CD14-positive monocyte (primary cell): ENCODE results near the gene ABHD4. TPM values are rescaled to one million over a fixed set of nuclear protein-coding genes. Genes with fewer than 3 reads are reported as not detected.
"Not testable (repeated sequence)": the region's sequence is repeated elsewhere in the genome, so short reads cannot be mapped to it uniquely, and the experiment has no call there.

ENCODE experiments used
- DNase-seq, 3 donors: peaks; one replicate each; pipeline ENCODE4 v3.0.0-alpha.2; 2011 to 2022
- H2AFZ ChIP-seq: 2 replicates; pipeline ENCODE4 v1.6.0; 2012; ENCODE audit warnings: mild to moderate bottlenecking, low read depth, low read length, inconsistent platforms; ENCODE audit not compliant: insufficient read depth, poor library complexity, severe bottlenecking
- H3K27ac ChIP-seq, 2 donors: 1 replicate in 1 of 2; 2 replicates in 1 of 2; pipeline ENCODE4 v1.5.1; 2012 to 2013; ENCODE audit warnings: low read length in 2 of 2, control low read depth in 1 of 2, inconsistent platforms in 1 of 2, low read depth in 1 of 2, mild to moderate bottlenecking in 1 of 2
- H3K27me3 ChIP-seq, 2 donors: one replicate each; pipeline versions ENCODE4 v1.6.0 to v1.6.1; 2011 to 2013; ENCODE audit warnings: low read length in 2 of 2; ENCODE audit not compliant: control insufficient read depth in 2 of 2, insufficient read depth in 2 of 2
- H3K36me3 ChIP-seq, 2 donors: replicated peaks in 1 of 2; 1 replicate in 1 of 2; 2 replicates in 1 of 2; pipeline versions ENCODE4 v1.5.1 to v1.6.1; 2012 to 2013; ENCODE audit warnings: low read length in 2 of 2, control low read depth in 1 of 2, inconsistent platforms in 1 of 2, mild to moderate bottlenecking in 1 of 2; ENCODE audit not compliant: insufficient read depth in 2 of 2, control insufficient read depth in 1 of 2
- H3K4me1 ChIP-seq, 2 donors: 1 replicate in 1 of 2; 2 replicates in 1 of 2; pipeline versions ENCODE4 v1.5.1 to v1.6.1; 2012 to 2013; ENCODE audit warnings: low read length in 2 of 2, control low read depth in 1 of 2, inconsistent platforms in 1 of 2, mild to moderate bottlenecking in 1 of 2, moderate library complexity in 1 of 2; ENCODE audit not compliant: insufficient read depth in 2 of 2, control insufficient read depth in 1 of 2
- H3K4me2 ChIP-seq: replicated peaks from 2 replicates; pipeline ENCODE3; 2012; ENCODE audit warnings: low read length, moderate library complexity, mild to moderate bottlenecking; ENCODE audit not compliant: poor library complexity, severe bottlenecking; ENCODE audit errors: extremely low read depth
- H3K4me3 ChIP-seq, 3 experiments: fragments of 200-600 bp in 1 of 3; sonication (generic) in 1 of 3; replicated peaks in 1 of 3; 1 replicate in 2 of 3; 2 replicates in 1 of 3; pipeline ENCODE4 v1.5.1; 2011 to 2013; ENCODE audit warnings: low read length in 3 of 3, mild to moderate bottlenecking in 3 of 3, control low read depth in 2 of 3, low read depth in 2 of 3, inconsistent platforms in 1 of 3, moderate library complexity in 1 of 3
- H3K79me2 ChIP-seq: 2 replicates; pipeline ENCODE4 v1.6.0; 2012; ENCODE audit warnings: mild to moderate bottlenecking, control low read depth, inconsistent platforms, low read length, moderate library complexity; ENCODE audit not compliant: insufficient read depth
- H3K9ac ChIP-seq: 2 replicates; pipeline ENCODE4 v1.6.0; 2017; ENCODE audit warnings: low read length, mild to moderate bottlenecking; ENCODE audit not compliant: insufficient read depth, poor library complexity, severe bottlenecking
- H3K9me3 ChIP-seq, 2 donors: replicated peaks in 1 of 2; 1 replicate in 1 of 2; 2 replicates in 1 of 2; pipeline versions ENCODE4 v1.5.1 to v1.6.1; 2012 to 2013; ENCODE audit warnings: low read length in 2 of 2, control low read depth in 1 of 2; ENCODE audit not compliant: control insufficient read depth in 1 of 2, insufficient read depth in 1 of 2
- H4K20me1 ChIP-seq: 2 replicates; pipeline ENCODE4 v1.6.0; 2012; ENCODE audit warnings: mild to moderate bottlenecking, low read length, control low read depth, moderate library complexity; ENCODE audit not compliant: insufficient read depth
- H3K27ac Mint-ChIP-seq, 7 donors: one replicate each; pipeline ENCODE4 v1.8.0; 2020; ENCODE audit warnings: mild to moderate bottlenecking in 7 of 7, mixed read lengths in 7 of 7, moderate library complexity in 6 of 7, inconsistent platforms in 2 of 7
- H3K27me3 Mint-ChIP-seq, 3 donors: one replicate each; pipeline ENCODE4 v1.8.0; 2021 to 2022; ENCODE audit warnings: low read depth in 3 of 3, mild to moderate bottlenecking in 3 of 3, mixed read lengths in 3 of 3, moderate library complexity in 3 of 3, inconsistent platforms in 1 of 3
- H3K36me3 Mint-ChIP-seq, 2 donors: one replicate each; pipeline ENCODE4 v1.8.0; 2020; ENCODE audit warnings: mixed read lengths in 2 of 2, inconsistent platforms in 1 of 2, mild to moderate bottlenecking in 1 of 2
- H3K4me1 Mint-ChIP-seq: one replicate; pipeline ENCODE4 v1.8.0; 2020; ENCODE audit warnings: mild to moderate bottlenecking, mixed read lengths
- H3K4me3 Mint-ChIP-seq, 2 donors: one replicate each; pipeline ENCODE4 v1.8.0; 2020; ENCODE audit warnings: mild to moderate bottlenecking in 2 of 2, mixed read lengths in 2 of 2, moderate library complexity in 1 of 2
- H3K9me3 Mint-ChIP-seq, 7 donors: one replicate each; pipeline ENCODE4 v1.8.0; 2020 to 2022; ENCODE audit warnings: mixed read lengths in 7 of 7, mild to moderate bottlenecking in 6 of 7, moderate library complexity in 6 of 7, inconsistent platforms in 2 of 7
- CTCF ChIP-seq: fragments of 200-600 bp; IDR thresholded peaks from one replicate; pipeline ENCODE4 v1.8.0; 2022; ENCODE audit warnings: antibody characterized with exemption, mild to moderate bottlenecking
- WGBS: methylation state at CpG from one replicate; pipeline ENCODE4 v1.1.5; 2013; ENCODE audit warnings: missing lambda C conversion rate; ENCODE audit not compliant: insufficient coverage; 5-methylcytosine and 5-hydroxymethylcytosine counted together
- intact Hi-C, 2 donors: fragments of 100-400 bp; cut with micrococcal nuclease; formaldehyde crosslinking; loops; one replicate each; pipeline versions ENCODE4 v1.15.0 to v1.15.1; 2023
- polyA plus RNA-seq, 3 donors: library from polyadenylated mRNA; depleted of rRNA in 1 of 3; unstranded in 2 of 3; stranded (reverse) in 1 of 3; fragments of 300-500 nt in 2 of 3; fragments of >200 nt in 1 of 3; fragmentation: Illumina TruSeq in 2 of 3; gene quantifications; 1 replicate in 2 of 3; 2 replicates in 1 of 3; pipeline ENCODE4 v1.2.3, GENCODE V29; 2012 to 2021

Gene ABHD4
- polyA plus RNA-seq, 3 donors = 9.4 to 13.4 (median 12.5) TPM

GRCh38 chr14:22553445-22553844 lies 44.7 kb upstream of the ABHD4 start:
- Histone ChIP-seq H4K20me1 (no peaks in the 10 kb centered on the region), H3K79me2 (no peaks in the 10 kb centered on the region), H3K9me3 (no peaks in the 10 kb centered on the region), H3K9ac (no peak overlapping the region), H3K4me2 (no peak overlapping the region), H3K36me3 (no peaks in the 10 kb centered on the region), H2AFZ (no peak overlapping the region), H3K4me3 (no peak overlapping the region), H3K4me1 (peaks cover 39 to 40% of the 10 kb centered on the region in 2 donors), H3K27me3 (no peaks in the 10 kb centered on the region), H3K27ac (no peak overlapping the region)
- no peak for DNase-seq
- intact Hi-C loops = no loop called here
- TF ChIP-seq CTCF = no peak
- H3K9me3 Mint-ChIP-seq = no peaks in the 10 kb centered on the region
- H3K27me3 Mint-ChIP-seq = peaks cover 0 to 3% (median 0%) of the 10 kb centered on the region in 3 donors
- 91% methylated on average over 5 of the region's 5 CpGs for WGBS
- no peaks in the 10 kb centered on the region for H3K36me3 Mint-ChIP-seq
- no peak overlapping the region for H3K4me3 Mint-ChIP-seq
- H3K27ac Mint-ChIP-seq = peak overlapping the region in 1 of 7 donors; percentile 76
- peaks cover 47% of the 10 kb centered on the region for H3K4me1 Mint-ChIP-seq

- H3K4me3 ChIP-seq, H4K20me1 ChIP-seq, H3K9ac ChIP-seq, H3K36me3 ChIP-seq, intact Hi-C loops, H2AFZ ChIP-seq, H3K27ac ChIP-seq, H3K4me2 ChIP-seq, H3K36me3 Mint-ChIP-seq, H3K9me3 Mint-ChIP-seq, H3K27me3 ChIP-seq, H3K27me3 Mint-ChIP-seq, H3K4me3 Mint-ChIP-seq, H3K79me2 ChIP-seq, DNase-seq, H3K9me3 ChIP-seq: not testable (repeated sequence)
- 100% methylated on average over 1 of the region's 14 CpGs for WGBS
- Mint-ChIP-seq H3K27ac (peak overlapping the region in 2 of 7 donors; percentile 43 to 72), H3K4me1 (peaks cover 47% of the 10 kb centered on the region)
- peaks cover 39 to 40% of the 10 kb centered on the region in 2 donors for H3K4me1 ChIP-seq
These were observed 44.1 kb upstream of the ABHD4 start for GRCh38 chr14:22553861-22554497.
